ENCODE measurements around the gene ANKS1A.

The ANKS1A gene

GRCh38 chr6:35070111-35070510 lies 181.1 kb downstream of the ANKS1A start:
- H2AFZ ChIP-seq (ENCODE audit: low read length) = no peak overlapping the region
- no peak overlapping the region for H3K4me3 ChIP-seq (ENCODE audit: low read length)
- TF ChIP-seq EZH2 (optimal IDR thresholded peaks at IDR 0.05; ENCODE audit: low read depth, low read length) = no peak
- TF ChIP-seq EZH2phosphoT487 (IDR thresholded peaks at IDR 0.05; ENCODE audit: low read length) = no peak
- no peak for TF ChIP-seq CTCF (IDR thresholded peaks at IDR 0.05; ENCODE audit: low read length)
- no peak overlapping the region for H3K4me2 ChIP-seq (ENCODE audit: low read depth, low read length)
- DNase-seq = no peak
- H3K4me1 ChIP-seq (ENCODE audit: low read length) = no peaks in the 10 kb centered on the region
- no peaks in the 10 kb centered on the region for H3K36me3 ChIP-seq (replicated peaks; ENCODE audit: insufficient read depth, low read length)
- H3K9me3 ChIP-seq (replicated peaks; ENCODE audit: insufficient read depth, low read length) = no peaks in the 10 kb centered on the region
- H3K27me3 ChIP-seq (replicated peaks; ENCODE audit: insufficient read depth, low read length) = no peaks in the 10 kb centered on the region
- H3F3A ChIP-seq (ENCODE audit: insufficient read depth, low read length) = no peaks in the 10 kb centered on the region
- H3K9me2 ChIP-seq (replicated peaks; ENCODE audit: insufficient read depth, low read length) = no peaks in the 10 kb centered on the region
- H3K9ac ChIP-seq (ENCODE audit: low read length) = no peak overlapping the region
- H3K27ac ChIP-seq (ENCODE audit: low read length) = no peak overlapping the region
- no peaks in the 10 kb centered on the region for H4K20me1 ChIP-seq (ENCODE audit: insufficient read depth, low read length)
- no peaks in the 10 kb centered on the region for H3K79me2 ChIP-seq (ENCODE audit: low read length)

- H3K9ac ChIP-seq (ENCODE audit: low read length) = no peak overlapping the region
- H3K9me3 ChIP-seq (replicated peaks; ENCODE audit: insufficient read depth, low read length) = no peaks in the 10 kb centered on the region
- no peak overlapping the region for H3K4me2 ChIP-seq (ENCODE audit: low read depth, low read length)
- H3F3A ChIP-seq (ENCODE audit: insufficient read depth, low read length) = no peaks in the 10 kb centered on the region
- no peak for TF ChIP-seq EZH2phosphoT487 (IDR thresholded peaks at IDR 0.05; ENCODE audit: low read length)
- no peak for TF ChIP-seq CTCF (IDR thresholded peaks at IDR 0.05; ENCODE audit: low read length)
- TF ChIP-seq EZH2 (optimal IDR thresholded peaks at IDR 0.05; ENCODE audit: low read depth, low read length) = no peak
- no peaks in the 10 kb centered on the region for H3K36me3 ChIP-seq (replicated peaks; ENCODE audit: insufficient read depth, low read length)
- no peaks in the 10 kb centered on the region for H3K27me3 ChIP-seq (replicated peaks; ENCODE audit: insufficient read depth, low read length)
- H3K4me1 ChIP-seq (ENCODE audit: low read length) = no peaks in the 10 kb centered on the region
- no peaks in the 10 kb centered on the region for H3K79me2 ChIP-seq (ENCODE audit: low read length)
- DNase-seq = no peak
- H3K4me3 ChIP-seq (ENCODE audit: low read length) = no peak overlapping the region
- H2AFZ ChIP-seq (ENCODE audit: low read length) = no peak overlapping the region
- H4K20me1 ChIP-seq (ENCODE audit: insufficient read depth, low read length) = no peaks in the 10 kb centered on the region
- H3K27ac ChIP-seq (ENCODE audit: low read length) = no peak overlapping the region
- no peaks in the 10 kb centered on the region for H3K9me2 ChIP-seq (replicated peaks; ENCODE audit: insufficient read depth, low read length)
Measured at GRCh38 chr6:35071347-35071994, 182.4 kb downstream of the ANKS1A start.

GRCh38 chr6:35072051-35072697 lies 183.1 kb downstream of the ANKS1A start:
- no peaks in the 10 kb centered on the region for H3K36me3 ChIP-seq (replicated peaks; ENCODE audit: insufficient read depth, low read length)
- H3K4me2 ChIP-seq (ENCODE audit: low read depth, low read length) = no peak overlapping the region
- no peak overlapping the region for H2AFZ ChIP-seq (ENCODE audit: low read length)
- no peaks in the 10 kb centered on the region for H3F3A ChIP-seq (ENCODE audit: insufficient read depth, low read length)
- H3K9me2 ChIP-seq (replicated peaks; ENCODE audit: insufficient read depth, low read length) = no peaks in the 10 kb centered on the region
- H3K4me3 ChIP-seq (ENCODE audit: low read length) = no peak overlapping the region
- no peak overlapping the region for H3K9ac ChIP-seq (ENCODE audit: low read length)
- H3K9me3 ChIP-seq (replicated peaks; ENCODE audit: insufficient read depth, low read length) = no peaks in the 10 kb centered on the region
- H3K4me1 ChIP-seq (ENCODE audit: low read length) = no peaks in the 10 kb centered on the region
- no peak for TF ChIP-seq EZH2 (optimal IDR thresholded peaks at IDR 0.05; ENCODE audit: low read depth, low read length)
- no peak for TF ChIP-seq EZH2phosphoT487 (IDR thresholded peaks at IDR 0.05; ENCODE audit: low read length)
- TF ChIP-seq CTCF (IDR thresholded peaks at IDR 0.05; ENCODE audit: low read length) = no peak
- no peaks in the 10 kb centered on the region for H3K27me3 ChIP-seq (replicated peaks; ENCODE audit: insufficient read depth, low read length)
- no peak for DNase-seq
- H4K20me1 ChIP-seq (ENCODE audit: insufficient read depth, low read length) = no peaks in the 10 kb centered on the region
- no peak overlapping the region for H3K27ac ChIP-seq (ENCODE audit: low read length)
- H3K79me2 ChIP-seq (ENCODE audit: low read length) = no peaks in the 10 kb centered on the region

Data from MM.1S (cell line).